ENCODE data around the gene PAFAH2.

DNA sequence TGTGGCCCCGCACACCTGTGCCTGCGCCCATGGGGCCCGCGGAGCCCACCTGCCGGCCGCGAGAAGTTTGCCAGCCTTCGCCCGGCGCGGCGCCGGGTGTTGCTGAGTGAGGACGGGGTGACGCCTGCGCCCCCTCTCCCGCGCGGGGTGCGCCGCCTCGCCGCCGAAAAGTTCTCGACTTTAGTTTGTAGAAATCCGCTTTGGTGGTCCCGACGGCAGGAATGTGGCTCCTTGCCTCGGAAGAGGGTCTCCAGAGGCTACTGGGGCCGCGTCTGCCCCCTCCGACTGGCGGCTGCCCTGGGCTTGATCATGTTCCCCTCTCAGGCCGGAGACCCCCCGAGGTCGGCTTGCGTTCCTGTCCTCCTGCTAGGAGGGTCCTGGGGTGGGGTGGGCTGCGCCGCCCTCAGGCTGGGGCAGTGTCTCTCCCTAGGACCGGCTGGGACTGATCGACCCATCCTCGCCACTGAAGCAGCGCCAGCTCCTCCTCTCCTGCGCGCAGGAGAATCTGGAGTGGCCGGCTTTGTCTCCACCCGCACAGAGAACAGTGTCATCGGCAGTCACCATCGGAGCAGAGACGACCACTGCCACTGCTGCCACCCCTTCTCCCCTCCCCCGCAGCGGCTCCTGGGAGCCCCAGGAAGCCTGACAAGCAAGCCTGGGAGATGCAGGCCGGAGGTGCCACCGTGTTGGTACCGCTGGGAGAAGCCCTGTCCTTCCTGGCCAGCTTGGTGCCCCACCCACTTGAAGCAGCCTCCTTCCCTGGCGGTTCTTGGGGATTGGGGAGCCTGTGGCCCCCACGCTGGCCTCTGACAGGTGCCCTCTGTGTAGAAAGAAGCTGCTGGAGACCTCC is 48.6 kb upstream of the PAFAH2 start:
- TF ChIP-seq TOX (CRISPR knock-in tag; IDR thresholded peaks at IDR 0.05; ENCODE audit: borderline replicate concordance) (no peak), ISL1 (CRISPR knock-in tag; IDR thresholded peaks at IDR 0.05) (no peak), TCF4 (CRISPR knock-in tag; IDR thresholded peaks at IDR 0.05; ENCODE audit: borderline replicate concordance) (no peak), ZFP30 (CRISPR knock-in tag; IDR thresholded peaks at IDR 0.05) (no peak), POU6F1 (CRISPR knock-in tag; IDR thresholded peaks at IDR 0.05; ENCODE audit: borderline replicate concordance, low read depth) (no peak), OSR1 (CRISPR knock-in tag; IDR thresholded peaks at IDR 0.05) (no peak), SNAI2 (CRISPR knock-in tag; IDR thresholded peaks at IDR 0.05) (no peak), ZC3H10 (CRISPR knock-in tag; IDR thresholded peaks at IDR 0.05) (no peak), ZFP3 (CRISPR knock-in tag; IDR thresholded peaks at IDR 0.05) (no peak), GLIS3 (CRISPR knock-in tag; IDR thresholded peaks at IDR 0.05) (no peak)
- TF ChIP-seq, protein P1, sequence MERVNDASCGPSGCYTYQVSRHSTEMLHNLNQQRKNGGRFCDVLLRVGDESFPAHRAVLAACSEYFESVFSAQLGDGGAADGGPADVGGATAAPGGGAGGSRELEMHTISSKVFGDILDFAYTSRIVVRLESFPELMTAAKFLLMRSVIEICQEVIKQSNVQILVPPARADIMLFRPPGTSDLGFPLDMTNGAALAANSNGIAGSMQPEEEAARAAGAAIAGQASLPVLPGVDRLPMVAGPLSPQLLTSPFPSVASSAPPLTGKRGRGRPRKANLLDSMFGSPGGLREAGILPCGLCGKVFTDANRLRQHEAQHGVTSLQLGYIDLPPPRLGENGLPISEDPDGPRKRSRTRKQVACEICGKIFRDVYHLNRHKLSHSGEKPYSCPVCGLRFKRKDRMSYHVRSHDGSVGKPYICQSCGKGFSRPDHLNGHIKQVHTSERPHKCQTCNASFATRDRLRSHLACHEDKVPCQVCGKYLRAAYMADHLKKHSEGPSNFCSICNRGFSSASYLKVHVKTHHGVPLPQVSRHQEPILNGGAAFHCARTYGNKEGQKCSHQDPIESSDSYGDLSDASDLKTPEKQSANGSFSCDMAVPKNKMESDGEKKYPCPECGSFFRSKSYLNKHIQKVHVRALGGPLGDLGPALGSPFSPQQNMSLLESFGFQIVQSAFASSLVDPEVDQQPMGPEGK (CRISPR knock-in tag; IDR thresholded peaks at IDR 0.05; ENCODE audit: borderline replicate concordance), result no peak
